Heart left ventricle (tissue), 16 donors: ENCODE data around the gene MAN1C1. TPM values are rescaled to one million over a fixed set of nuclear protein-coding genes. Genes with fewer than 3 reads are reported as not detected.

Experiments
- ATAC-seq, 4 donors: fragments of 200-7000 bp; cut with Tn5 transposase; one replicate each; pipeline ENCODE4 v1.9.1; 2020 to 2022; ENCODE audit warnings: moderate library complexity in 4 of 4, mild to moderate bottlenecking in 3 of 4, moderate number of reproducible peaks in 1 of 4
- DNase-seq, 5 donors: peaks; one replicate each; pipeline ENCODE4 v3.0.0-alpha.2; 2020
- H3K27ac ChIP-seq, 12 donors: fragments of 200-600 bp; sonication (generic) in 4 of 12; one replicate each; pipeline versions ENCODE4 v1.5.0 to v1.8.0; 2016 to 2022; ENCODE audit warnings: mild to moderate bottlenecking in 2 of 12
- H3K27me3 ChIP-seq, 9 donors: fragments of 200-600 bp; sonication (generic) in 2 of 9; one replicate each; pipeline versions ENCODE4 v1.5.1 to v1.8.0; 2016 to 2022; ENCODE audit warnings: mild to moderate bottlenecking in 3 of 9
- H3K36me3 ChIP-seq, 9 donors: fragments of 200-600 bp; sonication (generic) in 2 of 9; one replicate each; pipeline versions ENCODE4 v1.5.0 to v1.8.0; 2018 to 2022; ENCODE audit warnings: mild to moderate bottlenecking in 2 of 9
- H3K4me1 ChIP-seq, 12 donors: fragments of 200-600 bp; sonication (generic) in 4 of 12; one replicate each; pipeline versions ENCODE4 v1.5.0 to v1.8.0; 2016 to 2022; ENCODE audit warnings: mild to moderate bottlenecking in 3 of 12
- H3K4me3 ChIP-seq, 12 donors: fragments of 200-600 bp; sonication (generic) in 4 of 12; one replicate each; pipeline versions ENCODE4 v1.5.0 to v1.8.0; 2017 to 2022; ENCODE audit warnings: mild to moderate bottlenecking in 9 of 12, moderate library complexity in 4 of 12
- H3K9me3 ChIP-seq, 12 donors: fragments of 200-600 bp; sonication (generic) in 4 of 12; one replicate each; pipeline versions ENCODE4 v1.5.0 to v1.8.0; 2016 to 2022; ENCODE audit warnings: mild to moderate bottlenecking in 1 of 12
- POLR2A ChIP-seq, 2 donors: fragments of 450-650 bp; IDR thresholded peaks; one replicate each; pipeline ENCODE4 v1.6.1; 2017; ENCODE audit warnings: antibody characterized with exemption in 2 of 2, mild to moderate bottlenecking in 2 of 2, moderate library complexity in 2 of 2
- WGBS, 4 donors: extraction: QIAGEN DNeasy Blood & Tissue Kit in 2 of 4; methylation state at CpG; one replicate each; pipeline versions ENCODE4 v1.1.5 to v1.1.7; 2013 to 2018; 5-methylcytosine and 5-hydroxymethylcytosine counted together
- intact Hi-C, 10 donors: fragments of 100-400 bp; cut with DNase I; formaldehyde crosslinking; loops; one replicate each; pipeline versions ENCODE4 v1.11.1 to v1.14.2; 2022
- polyA plus RNA-seq, 2 donors: library from polyadenylated mRNA; stranded (reverse); fragments of 200-250 nt; gene quantifications; one replicate each; pipeline ENCODE4 v1.2.3, GENCODE V29; 2013
- total RNA-seq, 9 donors: library from RNA; depleted of rRNA in 2 of 9; stranded (reverse); fragments of >200 nt in 2 of 9; fragmentation: NEBNext Ultra II Directional in 3 of 9; extraction: Animal tissue kit (Norgen Biotek cat#: 25700) in 3 of 9; gene quantifications; one replicate each; pipeline versions ENCODE4 v1.1.0 to v1.2.4, GENCODE V29; 2016 to 2023
- TF ChIP-seq, protein P1 (sequence below), 12 donors: fragments of 200-600 bp; sonication (generic) in 4 of 12; IDR thresholded peaks; one replicate each; pipeline versions ENCODE4 v1.5.0 to v1.8.0; 2018 to 2022; ENCODE audit warnings: antibody characterized with exemption in 12 of 12, mild to moderate bottlenecking in 5 of 12
- donor health status: ischemic (EF 13 %, LVEDD 7.1; RV severe dilation, severe dysfunction).
- donor health status: healthy with polysubstance abuse.
- donor health status: DM: no; HTN: yes; CAD: no.
- donor health status: DM: no; HTN: no; CAD: no.
- donor health status: ischemic (EF 25% LVEDD 6.9; RV normal size, moderate dysfunction).
- donor health status: ischemic (EF 25% LVEDD 5.7; RV mildly dilated, moderate dysfunction).
- donor health status: healthy.
- donor health status: DM: yes; HTN: yes; CAD: no.
- donor health status: ischemic (EF 35%, LVEDD 5.7; RV mildly dilated, moderate dysfunction).
- donor health status: nonischemic (EF 11% LVEDD 7.7; RV severe dilation, severe dysfunction).
- donor health status: DM: yes; HTN: yes; CAD: no.
- donor health status: PGD.
- donor health status: ischemic (EF 29% LVEDD 5.4; RV normal size, mild dysfunction).
- donor health status: nonischemic (EF 23%, LVEDD 6.1; RV moderate dilation, normal function).

The MAN1C1 gene
- total and polyA plus RNA-seq, 11 donors = 7.7 to 25.7 (median 14.7) TPM

DNA sequence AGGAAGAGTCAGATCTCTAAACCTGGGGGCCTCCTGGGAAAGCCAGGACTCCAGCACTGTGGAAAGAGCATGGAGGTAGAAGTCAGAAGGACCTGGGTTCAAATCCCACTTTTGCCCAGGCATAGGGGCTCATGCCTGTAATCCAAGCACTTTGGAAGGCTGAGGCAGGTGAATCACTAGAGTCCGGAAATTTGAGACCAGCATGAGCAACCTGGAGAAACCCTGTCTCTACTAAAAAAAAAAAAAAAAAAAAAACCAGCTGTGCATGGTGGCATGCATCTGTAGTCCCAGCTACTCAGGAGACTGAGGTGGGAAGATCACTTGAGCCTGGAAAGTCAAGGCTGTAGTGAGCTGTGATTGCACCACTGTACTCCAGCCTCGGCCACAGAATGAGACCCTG is 41.4 kb upstream of the MAN1C1 start:
- Histone ChIP-seq H3K27me3 (no peaks in the 10 kb centered on the region), H3K4me3 (no peak overlapping the region), H3K9me3 (no peaks in the 10 kb centered on the region), H3K27ac (no peak overlapping the region), H3K4me1 (peaks cover 0 to 15% (median 4%) of the 10 kb centered on the region in 12 donors), H3K36me3 (no peaks in the 10 kb centered on the region)
- no peak for TF ChIP-seq POLR2A (IDR thresholded peaks at IDR 0.05)
- TF ChIP-seq, protein P1, sequence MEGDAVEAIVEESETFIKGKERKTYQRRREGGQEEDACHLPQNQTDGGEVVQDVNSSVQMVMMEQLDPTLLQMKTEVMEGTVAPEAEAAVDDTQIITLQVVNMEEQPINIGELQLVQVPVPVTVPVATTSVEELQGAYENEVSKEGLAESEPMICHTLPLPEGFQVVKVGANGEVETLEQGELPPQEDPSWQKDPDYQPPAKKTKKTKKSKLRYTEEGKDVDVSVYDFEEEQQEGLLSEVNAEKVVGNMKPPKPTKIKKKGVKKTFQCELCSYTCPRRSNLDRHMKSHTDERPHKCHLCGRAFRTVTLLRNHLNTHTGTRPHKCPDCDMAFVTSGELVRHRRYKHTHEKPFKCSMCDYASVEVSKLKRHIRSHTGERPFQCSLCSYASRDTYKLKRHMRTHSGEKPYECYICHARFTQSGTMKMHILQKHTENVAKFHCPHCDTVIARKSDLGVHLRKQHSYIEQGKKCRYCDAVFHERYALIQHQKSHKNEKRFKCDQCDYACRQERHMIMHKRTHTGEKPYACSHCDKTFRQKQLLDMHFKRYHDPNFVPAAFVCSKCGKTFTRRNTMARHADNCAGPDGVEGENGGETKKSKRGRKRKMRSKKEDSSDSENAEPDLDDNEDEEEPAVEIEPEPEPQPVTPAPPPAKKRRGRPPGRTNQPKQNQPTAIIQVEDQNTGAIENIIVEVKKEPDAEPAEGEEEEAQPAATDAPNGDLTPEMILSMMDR (IDR thresholded peaks at IDR 0.05) = no peak
- intact Hi-C loops = no loop called here
- WGBS, 4 donors = 79 to 95% (median 92%) methylated on average over 2 of the region's 2 CpGs
- ATAC-seq (no peak), DNase-seq (no peak)

DNA sequence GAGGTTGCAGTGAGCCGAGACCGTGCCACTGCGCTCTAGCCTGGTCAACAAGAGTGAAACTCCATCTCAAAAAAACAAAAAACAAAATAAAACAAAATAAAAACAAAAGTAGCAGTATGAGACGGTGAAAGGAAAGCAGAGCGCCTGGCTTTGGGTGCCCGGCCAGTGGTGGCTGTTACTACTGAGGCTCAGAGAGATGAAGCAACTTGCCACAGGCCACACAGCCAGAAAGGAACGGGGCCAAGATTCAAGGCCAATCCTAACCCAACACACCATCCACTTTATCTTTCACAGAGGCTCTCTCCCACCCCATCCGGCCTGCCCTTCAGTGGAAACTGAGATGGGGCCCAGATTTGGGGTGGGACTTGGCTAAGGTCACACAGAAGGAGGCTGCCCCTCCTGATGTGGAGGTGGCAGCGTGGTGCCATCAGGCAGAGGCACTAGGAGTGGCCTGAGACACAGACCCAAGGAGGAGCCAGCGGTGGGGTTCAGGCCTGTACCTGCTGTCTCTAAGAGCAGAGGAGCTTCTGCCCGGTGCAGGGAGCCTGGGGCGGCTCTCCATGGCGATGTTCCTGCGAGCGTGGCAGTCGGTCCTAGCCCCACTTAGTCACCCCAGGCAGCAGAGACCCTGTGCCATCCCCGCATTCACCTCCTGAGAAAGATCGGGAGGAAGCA is 40.0 kb upstream of the MAN1C1 start:
- H3K27me3 ChIP-seq = no peaks in the 10 kb centered on the region
- TF ChIP-seq, protein P1 (IDR thresholded peaks at IDR 0.05) = no peak
- TF ChIP-seq POLR2A (IDR thresholded peaks at IDR 0.05) = no peak
- WGBS, 4 donors = 91 to 95% (median 93%) methylated on average over 18 of the region's 18 CpGs
- H3K9me3 ChIP-seq = no peaks in the 10 kb centered on the region
- peaks cover 0 to 15% (median 4%) of the 10 kb centered on the region in 12 donors for H3K4me1 ChIP-seq
- ATAC-seq (no peak), DNase-seq (no peak)
- H3K4me3 ChIP-seq = no peak overlapping the region
- no peaks in the 10 kb centered on the region for H3K36me3 ChIP-seq
- intact Hi-C loops = no loop called here
- no peak overlapping the region for H3K27ac ChIP-seq

DNA sequence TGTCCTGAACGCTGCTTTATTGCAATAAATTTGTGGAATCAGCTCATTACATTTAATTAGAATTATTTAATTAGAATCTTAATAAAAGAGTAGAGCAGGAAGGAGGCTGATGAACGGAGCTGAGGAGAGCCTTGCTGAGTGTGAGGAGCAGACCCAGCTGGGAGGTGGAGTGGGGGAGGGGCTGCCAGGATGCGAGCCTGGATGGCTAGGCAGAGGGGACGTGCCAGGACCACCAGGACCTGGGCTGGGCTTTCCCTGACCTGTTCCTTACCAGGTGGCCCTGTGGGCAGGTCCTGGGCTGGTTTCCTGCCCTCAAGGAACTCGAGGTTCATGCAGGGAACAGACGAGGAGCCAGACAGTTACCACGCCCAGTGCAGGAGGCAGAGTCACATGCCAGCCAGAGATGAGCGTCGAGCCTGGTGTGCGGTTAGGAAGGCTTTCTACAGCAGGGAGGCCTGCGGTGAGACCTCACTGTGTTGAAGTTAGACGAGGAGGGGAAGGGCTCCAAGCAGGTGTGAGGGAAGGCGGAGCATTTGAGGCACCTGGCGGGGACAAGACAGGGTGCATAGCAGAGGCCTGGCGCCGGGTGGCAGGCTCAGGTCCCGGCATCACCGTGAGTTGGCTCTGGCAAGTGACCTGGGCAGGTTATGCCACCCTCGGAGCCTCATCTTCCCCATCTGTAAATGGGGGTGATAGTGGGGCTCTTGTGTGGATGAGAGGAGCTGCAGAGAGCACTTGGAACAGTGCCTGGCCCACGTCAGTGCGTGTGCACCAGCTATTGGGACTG is 39.3 kb upstream of the MAN1C1 start:
- H3K4me3 ChIP-seq = no peak overlapping the region
- intact Hi-C loops = no loop called here

More for the DNA sequence above, 39.3 kb upstream of the MAN1C1 start:
- H3K27me3 ChIP-seq = no peaks in the 10 kb centered on the region
- ATAC-seq = no peak
- no peaks in the 10 kb centered on the region for H3K36me3 ChIP-seq
- no peaks in the 10 kb centered on the region for H3K9me3 ChIP-seq
- 86 to 88% (median 87%) methylated on average over 20 to 21 of the region's 21 CpGs for WGBS, 4 donors
- peaks cover 0 to 12% (median 4%) of the 10 kb centered on the region in 12 donors for H3K4me1 ChIP-seq
- TF ChIP-seq POLR2A (IDR thresholded peaks at IDR 0.05) = no peak
- TF ChIP-seq, protein P1 (IDR thresholded peaks at IDR 0.05) = no peak
- no peak overlapping the region for H3K27ac ChIP-seq
- DNase-seq = no peak
